GM12892 (cell line): ENCODE data around the gene TRIM65.

Experiments
- DNase-seq: peaks from one replicate; pipeline ENCODE4 v3.0.0; 2011; ENCODE audit not compliant: insufficient read length
- FAIRE-seq: peaks from 2 replicates; lab custom pipeline; 2011; peaks lifted over from hg19 to GRCh38; lab: Jason Lieb, UNC
- POLR2A ChIP-seq: IDR thresholded peaks from 2 replicates; pipeline ENCODE4 v1.6.1; 2011; ENCODE audit warnings: low read depth, low read length, control low read depth
- POLR2AphosphoS5 ChIP-seq: IDR thresholded peaks from 2 replicates; pipeline ENCODE4 v1.6.1; 2011; ENCODE audit warnings: low read depth, low read length, control low read depth
- TAF1 ChIP-seq: IDR thresholded peaks from 2 replicates; pipeline ENCODE4 v1.6.1; 2011; ENCODE audit warnings: low read depth, mild to moderate bottlenecking, control low read depth, low read length, borderline replicate concordance

Gene TRIM65

DNA sequence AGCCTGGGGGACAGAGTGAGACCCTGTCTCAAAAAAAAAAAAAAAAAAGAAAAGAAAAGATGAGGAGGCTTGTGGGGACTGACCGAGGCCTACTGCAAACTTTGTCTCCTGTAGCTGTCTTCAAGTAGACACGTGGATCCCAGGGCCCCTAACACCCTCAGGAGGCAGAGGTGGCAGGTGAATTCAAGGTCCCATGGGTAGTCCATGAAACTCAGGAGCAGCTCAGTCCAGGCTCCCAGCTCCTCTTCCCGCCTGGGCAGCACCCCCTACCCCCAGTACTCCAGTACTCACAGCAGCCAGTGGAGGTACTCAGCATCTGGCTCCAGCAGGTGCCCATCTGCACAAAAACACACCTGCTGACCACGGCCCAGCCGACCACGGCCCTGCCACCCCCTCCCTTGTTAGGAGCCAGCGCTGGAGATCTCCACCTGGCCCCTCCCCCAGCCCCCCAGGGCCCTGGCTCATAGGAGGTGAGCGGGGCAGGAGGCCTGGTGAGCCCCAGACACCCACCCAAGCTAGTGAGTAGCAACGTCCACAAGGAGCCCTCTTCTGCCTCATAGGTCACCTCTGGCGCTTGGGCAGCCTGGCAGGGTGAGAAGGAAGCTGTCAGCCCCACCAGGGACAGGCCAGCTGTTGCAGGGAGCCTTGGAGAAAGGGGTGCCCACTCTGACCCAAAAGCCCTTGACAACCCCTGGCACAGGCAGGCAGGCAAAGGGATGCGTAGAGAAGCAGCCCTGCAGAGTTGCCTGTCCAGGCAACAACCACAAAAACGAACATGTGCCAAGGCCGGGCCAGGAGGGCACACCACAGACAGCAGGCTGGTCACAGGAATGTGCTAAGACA is 4.2 kb upstream of the TRIM65 start:
- no peak for DNase-seq
- no peak for FAIRE-seq
- no peak for TF ChIP-seq TAF1
- TF ChIP-seq POLR2A: no peak
- no peak for TF ChIP-seq POLR2AphosphoS5

DNA sequence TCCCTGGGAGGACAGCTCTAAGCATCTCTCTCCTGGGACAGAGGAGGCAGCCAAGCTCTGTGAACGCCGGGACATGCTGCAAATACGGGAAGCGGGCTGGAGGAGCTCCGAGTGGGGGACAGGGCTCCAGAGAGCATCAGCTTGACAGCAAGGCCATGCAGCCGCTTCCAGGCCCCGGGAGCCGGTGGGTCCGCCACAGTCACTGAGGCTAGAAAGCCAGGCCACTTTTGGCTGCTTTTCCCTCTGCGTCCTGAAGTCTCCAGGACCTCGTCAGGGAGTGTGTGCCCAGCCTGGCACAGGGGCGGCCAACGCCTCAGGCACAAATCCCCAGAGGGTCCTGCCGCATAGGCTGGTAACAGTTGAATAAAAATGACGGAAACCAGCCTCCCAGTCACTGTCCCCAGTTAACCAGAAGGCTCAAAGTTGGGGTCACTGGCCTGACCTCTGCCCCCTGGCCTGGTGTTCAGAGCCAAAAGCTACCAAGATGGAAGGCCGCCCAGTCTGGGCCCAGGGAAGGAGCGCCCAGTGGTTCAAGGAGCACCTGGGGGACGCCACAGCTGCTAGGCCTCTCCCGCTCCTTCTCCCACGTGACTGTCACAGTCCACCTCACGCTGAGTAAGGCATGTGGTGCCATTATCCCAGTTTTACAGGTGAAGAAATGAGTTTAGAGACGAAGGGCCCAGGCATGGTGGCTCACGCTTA is 3.2 kb upstream of the TRIM65 start:
- no peak for DNase-seq
- no peak for FAIRE-seq
- TF ChIP-seq POLR2AphosphoS5 (no peak), TAF1 (no peak), POLR2A (no peak)

DNA sequence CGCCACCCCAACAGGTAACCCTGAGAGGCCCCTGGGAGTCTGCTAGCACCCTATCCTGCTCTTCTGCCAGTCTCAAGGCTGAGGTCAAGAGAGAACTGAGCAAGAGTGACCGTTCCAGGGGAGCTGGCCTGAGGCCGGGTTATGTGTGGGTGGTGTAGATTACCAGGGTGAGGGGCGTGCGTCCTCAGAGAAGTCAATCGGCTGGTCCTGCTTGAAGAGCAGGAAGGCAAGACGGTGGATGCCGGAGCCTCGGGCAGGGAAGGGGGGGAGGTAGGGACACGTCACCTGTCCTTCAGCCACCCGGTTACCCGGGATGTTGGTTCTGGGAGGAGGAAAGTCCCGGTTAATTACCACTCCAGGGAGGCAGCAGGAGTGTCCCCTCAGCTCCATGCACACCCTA is 2.6 kb upstream of the TRIM65 start:
- DNase-seq (no peak), FAIRE-seq (no peak)
- TF ChIP-seq TAF1 (no peak), POLR2AphosphoS5 (no peak), POLR2A (no peak)

DNA sequence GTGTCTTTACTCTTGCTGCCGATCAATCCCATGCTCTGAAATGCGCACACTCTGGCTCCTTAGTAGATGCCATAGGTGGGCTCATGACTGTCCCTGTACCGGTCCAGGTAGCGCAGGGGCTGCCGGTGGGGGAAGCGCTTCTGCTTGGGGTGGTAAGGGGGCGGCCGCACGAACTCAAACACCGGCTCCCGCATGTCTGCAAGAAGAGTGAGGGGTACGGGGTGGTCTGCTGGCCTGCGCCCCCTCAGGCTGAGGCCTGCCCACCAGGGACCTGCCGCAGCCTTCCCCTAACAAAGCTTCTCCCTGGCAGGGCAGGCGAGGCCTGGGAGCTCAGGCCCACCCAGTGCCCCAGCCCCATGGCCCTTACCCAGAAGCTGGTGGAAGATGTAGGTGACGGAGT is 2.0 kb upstream of the TRIM65 start:
- DNase-seq (no peak), FAIRE-seq (no peak)
- TF ChIP-seq TAF1: no peak

DNA sequence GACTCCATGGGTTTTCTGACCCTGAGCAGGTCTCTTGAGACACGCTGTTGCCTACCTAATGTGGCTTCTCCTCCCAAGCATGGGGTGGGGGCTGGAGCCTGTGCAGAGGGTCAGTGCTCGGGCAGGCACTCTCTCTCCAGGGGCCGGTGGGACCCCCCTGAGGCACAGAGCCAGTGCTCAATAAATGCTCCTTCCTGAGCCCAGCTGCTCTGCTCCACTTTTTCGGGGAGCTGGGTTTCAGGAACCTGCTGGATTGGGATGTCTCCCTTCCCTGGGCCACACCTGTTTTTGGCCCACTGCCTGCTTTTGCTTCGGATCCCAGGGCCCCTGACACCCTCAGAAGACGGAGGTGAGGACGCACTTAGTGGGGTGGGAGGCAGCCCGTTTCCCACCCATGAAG is 1.3 kb upstream of the TRIM65 start:
- DNase-seq: no peak
- TF ChIP-seq TAF1: no peak
- TF ChIP-seq POLR2A: no peak
- TF ChIP-seq POLR2AphosphoS5: no peak
- FAIRE-seq: no peak

DNA sequence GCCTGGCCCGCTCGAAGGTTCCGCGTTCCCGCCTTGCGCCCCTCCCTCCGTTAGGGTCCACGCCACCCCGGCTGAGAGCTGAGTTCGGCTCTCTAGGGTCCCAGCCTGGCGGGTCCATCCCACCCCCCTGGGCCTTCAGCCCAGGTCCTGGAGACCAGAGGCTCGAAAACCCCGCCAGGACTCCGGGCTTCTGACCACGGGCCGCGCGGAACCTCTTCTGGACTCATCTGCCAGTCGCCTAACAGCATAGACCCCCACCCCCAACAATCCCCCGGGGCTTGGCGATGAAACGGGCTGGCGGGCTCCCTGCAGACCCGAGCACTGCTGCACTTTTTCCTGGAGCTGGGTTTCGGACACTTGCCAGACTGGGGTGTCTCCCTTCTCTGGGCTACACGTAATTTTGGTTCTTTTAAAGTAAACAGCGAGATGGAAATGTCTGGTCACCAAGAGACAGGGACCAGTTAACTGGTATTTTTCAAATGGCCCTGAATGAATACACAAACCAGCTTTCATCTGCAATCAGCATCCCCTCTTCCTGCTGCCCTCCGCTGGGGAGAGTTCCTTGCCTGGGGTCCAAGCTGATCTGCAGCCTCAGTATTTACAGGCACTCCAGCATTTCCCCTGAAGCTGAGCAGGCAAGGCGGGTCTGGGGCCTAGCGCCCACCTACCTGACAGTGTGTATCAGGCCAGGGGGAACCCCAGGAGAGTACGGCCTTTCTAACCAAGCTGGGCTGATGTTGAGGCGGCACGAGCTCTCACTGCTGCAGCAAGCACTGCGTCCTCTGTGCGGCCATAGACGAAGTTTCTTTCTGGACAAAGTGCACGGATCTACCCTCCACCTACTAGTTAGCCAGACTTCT is 639 bp upstream of the TRIM65 start:
- DNase-seq (no peak), FAIRE-seq (no peak)
- TF ChIP-seq TAF1: no peak
- TF ChIP-seq POLR2A: no peak
- no peak for TF ChIP-seq POLR2AphosphoS5

DNA sequence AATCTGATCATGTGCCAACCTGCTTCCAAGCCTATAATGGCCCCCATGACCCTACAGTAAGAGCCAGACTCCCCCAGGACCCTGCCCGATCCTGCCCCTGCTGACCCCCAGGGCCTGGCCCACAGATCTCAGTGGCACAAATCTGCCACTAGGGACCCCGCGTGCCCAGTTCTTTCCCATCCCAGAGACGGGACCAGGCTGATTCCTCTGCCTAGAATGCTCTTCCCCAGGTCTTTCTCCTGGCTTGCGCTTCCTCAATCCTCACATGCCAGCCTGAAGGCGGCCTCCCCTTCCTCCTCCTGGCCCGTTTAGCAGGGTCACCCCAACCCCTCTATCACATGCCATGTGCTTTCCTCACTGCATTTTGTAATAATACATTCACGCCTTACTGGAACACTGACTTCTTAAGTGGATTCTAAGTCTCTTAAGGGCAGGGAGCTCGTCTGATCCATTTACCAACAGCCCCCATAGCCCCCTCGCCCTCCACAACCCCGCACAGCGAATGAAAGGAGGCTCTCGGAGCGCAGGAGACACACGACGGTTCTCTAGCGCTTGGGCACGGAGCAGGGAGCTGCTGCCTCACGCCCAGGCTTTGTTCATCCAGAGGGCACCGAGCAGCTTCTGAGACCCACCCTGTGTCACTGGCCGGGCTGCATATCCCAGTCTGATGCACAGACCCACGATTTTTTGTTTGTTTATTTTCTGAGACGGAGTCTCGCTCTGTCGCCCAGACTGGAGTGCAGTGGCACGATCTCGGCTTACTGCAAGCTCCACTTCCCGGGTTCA is 1.2 kb downstream of the TRIM65 start:
- TF ChIP-seq POLR2AphosphoS5 (no peak), TAF1 (no peak), POLR2A (no peak)
- no peak for DNase-seq
- FAIRE-seq: peak; percentile 71

DNA sequence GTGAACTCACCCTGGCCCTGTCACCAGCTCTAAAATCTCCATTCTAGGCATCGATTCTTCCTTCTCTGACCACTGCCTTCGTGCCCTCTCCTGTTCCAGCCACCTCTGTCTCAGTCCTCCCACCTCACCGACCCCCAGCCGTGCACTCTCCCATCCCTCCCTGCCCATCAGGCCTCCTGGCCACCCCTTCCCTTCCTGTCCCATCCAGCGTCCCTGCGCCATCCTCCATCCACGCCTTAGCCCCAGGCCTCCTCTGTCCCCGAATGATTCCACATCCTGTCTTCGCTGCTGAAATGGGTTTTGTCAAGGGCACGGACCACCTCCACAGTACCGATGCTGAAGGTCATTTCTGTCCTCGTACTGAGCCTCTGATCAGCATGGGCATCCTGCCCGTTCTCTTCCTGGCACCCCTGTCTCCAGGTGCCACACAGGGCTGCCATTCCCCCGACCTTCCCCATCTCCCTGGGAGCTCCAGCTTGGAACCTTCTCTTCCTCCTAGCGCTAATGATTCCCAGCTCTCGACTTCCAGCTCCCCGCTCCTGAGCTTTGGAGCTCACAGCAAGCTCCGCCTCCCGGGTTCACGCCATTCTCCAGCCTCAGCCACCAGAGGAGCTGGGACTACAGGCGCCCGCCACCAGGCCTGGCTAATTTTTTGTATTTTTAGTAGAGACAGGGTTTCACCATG is 2.6 kb downstream of the TRIM65 start:
- DNase-seq (no peak), FAIRE-seq (no peak)
- TF ChIP-seq POLR2A (no peak), TAF1 (no peak), POLR2AphosphoS5 (no peak; the same call in 1 of the 2 replicates)

DNA sequence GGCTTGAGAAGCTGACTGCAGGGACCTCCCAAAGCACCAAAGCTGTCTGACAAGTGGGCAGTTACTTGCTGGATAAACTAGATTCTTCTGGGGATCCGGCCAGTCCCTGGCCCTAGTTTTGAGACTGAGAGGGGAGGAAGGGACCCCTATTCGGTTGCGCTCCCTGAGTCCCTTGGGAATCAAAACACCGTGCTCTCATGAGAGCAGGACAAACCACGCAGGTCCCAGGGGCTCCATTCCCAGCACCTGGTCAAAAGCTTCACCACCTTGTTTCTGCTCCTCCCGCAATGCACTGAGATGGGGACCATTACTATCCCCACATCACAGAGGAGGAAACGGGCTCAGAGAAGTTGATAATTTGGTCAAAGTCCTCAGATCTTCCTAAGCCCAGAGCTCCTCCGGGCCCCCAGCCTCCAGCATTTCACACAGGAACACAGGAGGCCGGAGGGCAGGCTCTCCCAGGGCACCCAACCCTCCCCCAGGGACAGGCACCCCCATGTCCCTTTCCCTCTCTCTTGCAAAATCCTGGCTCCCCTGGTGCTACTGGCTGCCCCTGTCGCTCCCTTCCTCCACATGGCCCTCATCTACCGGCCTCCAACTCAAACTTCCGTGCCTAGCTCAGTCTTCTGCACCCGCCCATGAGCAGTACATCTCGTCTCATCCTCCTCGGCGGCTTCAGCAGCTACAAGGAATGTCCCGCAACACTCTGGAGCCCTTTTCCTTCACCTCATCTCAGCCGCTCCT is 3.3 kb downstream of the TRIM65 start:
- FAIRE-seq (no peak), DNase-seq (no peak)
- no peak; the same call in 1 of the 2 replicates for TF ChIP-seq POLR2A
- TF ChIP-seq TAF1: no peak
- no peak for TF ChIP-seq POLR2AphosphoS5

DNA sequence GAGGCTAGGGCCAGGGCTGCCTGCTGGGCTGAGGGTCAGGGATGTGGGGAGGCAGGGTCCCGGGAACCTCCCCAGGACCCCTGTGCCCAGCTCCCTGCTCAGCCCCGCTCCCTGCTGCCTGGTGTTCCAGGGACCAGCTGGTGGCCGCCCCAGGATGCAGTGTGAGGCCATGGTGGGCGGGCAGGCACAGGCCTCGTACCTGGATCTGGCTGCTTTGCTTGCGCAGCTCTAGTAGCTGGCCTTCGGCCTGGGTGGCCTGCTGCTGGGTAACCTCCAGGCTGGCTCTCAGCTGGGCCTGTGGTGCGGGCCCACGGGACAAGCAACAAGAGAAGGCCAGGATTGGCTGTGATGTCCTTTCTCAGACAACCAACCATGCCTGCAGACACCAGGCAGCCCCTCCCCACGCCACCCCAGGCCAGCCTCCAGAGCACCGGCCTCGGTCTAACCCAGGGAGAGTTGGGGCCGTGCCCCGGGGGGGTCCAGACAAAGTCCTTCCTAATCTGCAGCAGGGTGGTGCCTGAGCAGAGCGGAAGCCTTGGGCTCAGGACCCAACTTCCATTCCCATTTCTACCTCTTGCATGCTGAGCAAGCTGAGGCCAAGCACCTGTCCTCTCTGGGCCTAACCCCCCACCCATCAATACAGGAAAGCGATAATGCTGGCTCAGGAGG is 4.1 kb downstream of the TRIM65 start:
- TF ChIP-seq POLR2A (no peak), POLR2AphosphoS5 (no peak), TAF1 (no peak)
- FAIRE-seq (no peak), DNase-seq (no peak)
